ENCODE measurements around the gene WDR82. TPM values are rescaled to one million over a fixed set of nuclear protein-coding genes. Genes with fewer than 3 reads are reported as not detected.

Gene WDR82
- total RNA-seq, 1 donor from 2014 or later = 86.4 TPM

DNA sequence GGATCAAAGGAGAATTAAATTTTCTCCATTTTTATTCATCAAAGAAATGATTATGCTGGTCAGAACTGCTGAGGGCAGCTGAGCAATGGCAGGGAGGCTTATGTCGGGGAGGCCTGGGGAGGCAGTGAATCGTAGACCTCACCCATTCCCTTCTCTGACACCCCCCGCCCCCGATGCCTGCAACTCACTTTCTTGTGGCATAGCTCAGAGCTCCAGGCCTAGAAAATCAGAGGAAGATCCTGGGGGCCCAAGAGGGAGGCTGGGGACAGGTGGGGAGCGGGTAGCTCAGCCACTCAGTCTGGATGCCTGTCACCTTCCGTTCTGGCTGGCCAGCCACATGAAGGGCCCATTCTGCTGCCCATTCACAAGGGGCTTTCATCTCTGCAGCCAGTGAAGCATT is 36.6 kb upstream of the WDR82 start:
- H3K4me1 Mint-ChIP-seq = peaks cover 70% of the 10 kb centered on the region
- DNase-seq (no peak), ATAC-seq (ENCODE audit: low read depth) (no peak)
- no peaks in the 10 kb centered on the region for H3K27me3 Mint-ChIP-seq
- intact Hi-C loops (cut with micrococcal nuclease) = loop anchor here (10.0 kb wide), 1 partner anchor 260 kb away; the partner anchor contains the start of gene DUSP7
- H3K4me3 Mint-ChIP-seq = no peak overlapping the region
- no peaks in the 10 kb centered on the region for H3K9me3 Mint-ChIP-seq
- POLR2A ChIA-PET = interaction anchor here (0.6 to 1.1 kb wide), 3 partner anchors 13 to 90 kb away, joined by 3 to 4 read pairs (median 3); partner anchors contain the start of gene GLYCTK
- peaks cover under 1% of the 10 kb centered on the region for H3K36me3 Mint-ChIP-seq (ENCODE audit: low read depth)
- H3K27ac Mint-ChIP-seq = no peak overlapping the region
- TF ChIP-seq CTCF (IDR thresholded peaks at IDR 0.05) = no peak
- CTCF ChIA-PET = interaction anchor here (3.2 kb wide), 1 partner anchor 24 kb away, joined by 15 read pairs; no protein-coding TSS in a partner anchor

DNA sequence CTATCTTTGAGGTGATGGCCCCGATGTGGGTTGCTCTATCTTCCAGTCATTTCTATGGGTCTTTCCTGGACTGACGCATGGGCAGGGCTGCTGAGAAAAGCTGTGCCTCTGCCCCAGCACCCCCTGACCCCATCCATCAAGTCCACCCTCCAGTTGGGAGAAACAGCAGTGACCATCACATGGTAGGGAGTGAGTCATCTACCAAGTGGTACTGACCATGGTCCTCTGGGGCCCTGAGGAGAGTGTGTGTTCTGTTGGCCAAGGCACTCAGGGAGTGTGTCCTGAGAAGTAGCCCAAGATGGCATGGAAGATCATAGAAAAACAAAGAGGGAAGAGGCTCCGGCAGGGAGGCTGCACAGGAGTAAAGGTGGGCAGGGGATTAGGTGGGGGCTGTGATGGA is 36.0 kb upstream of the WDR82 start:
- Mint-ChIP-seq H3K9me3 (no peaks in the 10 kb centered on the region), H3K27me3 (no peaks in the 10 kb centered on the region), H3K4me3 (peak overlapping the region; percentile 55), H3K36me3 (ENCODE audit: low read depth) (peaks cover 3% of the 10 kb centered on the region), H3K4me1 (peaks cover 74% of the 10 kb centered on the region), H3K27ac (peak overlapping the region; percentile 87)
- POLR2A ChIA-PET = interaction anchor here (0.6 to 1.9 kb wide), 3 partner anchors 36 to 90 kb away, joined by 4 to 10 read pairs (median 5); partner anchors contain the start of gene WDR82
- intact Hi-C loops (cut with micrococcal nuclease) = loop anchor here (10.0 kb wide), 1 partner anchor 260 kb away; the partner anchor contains the start of gene DUSP7
- ATAC-seq (ENCODE audit: low read depth) (no peak), DNase-seq (no peak)
- no peak for TF ChIP-seq CTCF (IDR thresholded peaks at IDR 0.05)
- CTCF ChIA-PET = interaction anchor here (3.2 kb wide), 1 partner anchor 25 kb away, joined by 15 read pairs; no protein-coding TSS in a partner anchor

DNA sequence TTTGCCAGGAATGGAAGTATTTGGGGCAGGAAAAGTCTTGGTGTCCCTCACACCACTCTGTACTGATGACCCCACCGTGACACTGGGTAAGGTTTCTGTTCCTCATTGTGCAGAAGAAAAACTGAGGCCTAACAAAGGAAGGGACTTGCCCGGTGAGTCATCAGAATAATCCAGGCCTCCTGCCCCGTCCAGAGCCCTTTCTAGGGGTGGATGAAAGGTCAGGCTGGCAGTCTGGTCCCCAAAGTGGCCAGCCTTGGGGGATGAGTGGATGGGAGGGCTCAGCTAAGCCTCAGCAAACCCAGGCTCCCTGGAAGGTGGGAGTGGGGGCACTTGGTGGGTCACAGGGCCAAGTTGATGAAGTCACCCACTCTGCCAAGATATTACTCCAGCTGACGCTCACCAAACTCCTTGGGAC is 35.3 kb upstream of the WDR82 start:
- Mint-ChIP-seq H3K9me3 (no peaks in the 10 kb centered on the region), H3K27me3 (no peaks in the 10 kb centered on the region), H3K4me3 (peak overlapping the region; percentile 55), H3K4me1 (peaks cover 78% of the 10 kb centered on the region), H3K27ac (peak overlapping the region; percentile 87), H3K36me3 (ENCODE audit: low read depth) (peaks cover 4% of the 10 kb centered on the region)
- CTCF ChIA-PET = interaction anchor here (3.2 kb wide), 1 partner anchor 25 kb away, joined by 15 read pairs; no protein-coding TSS in a partner anchor
- no peak for TF ChIP-seq CTCF (IDR thresholded peaks at IDR 0.05)
- ATAC-seq (ENCODE audit: low read depth) (peak; percentile 77), DNase-seq (peak; percentile 55)
- POLR2A ChIA-PET = interaction anchor here (1.0 to 1.9 kb wide), 4 partner anchors 17 to 88 kb away, joined by 5 to 10 read pairs (median 6); partner anchors contain the start of genes TLR9 and WDR82
- intact Hi-C loops (cut with micrococcal nuclease) = loop anchor here (1.0 to 10.0 kb wide), 4 partner anchors 25 to 259 kb away; partner anchors contain the start of genes DUSP7 and TLR9

- H3K27me3 Mint-ChIP-seq = no peaks in the 10 kb centered on the region
- H3K27ac Mint-ChIP-seq = peak overlapping the region; percentile 87
- H3K4me3 Mint-ChIP-seq = peak overlapping the region; percentile 55
- DNase-seq (no peak), ATAC-seq (ENCODE audit: low read depth) (peak; percentile 7)
- no peaks in the 10 kb centered on the region for H3K9me3 Mint-ChIP-seq
- no peak for TF ChIP-seq CTCF (IDR thresholded peaks at IDR 0.05)
- peaks cover 4% of the 10 kb centered on the region for H3K36me3 Mint-ChIP-seq (ENCODE audit: low read depth)
- ChIA-PET POLR2A (interaction anchor here (0.6 to 1.9 kb wide), 6 partner anchors 17 to 100 kb away, joined by 3 to 10 read pairs (median 6); partner anchors contain the start of genes GLYCTK, TLR9 and WDR82), CTCF (interaction anchor here (1.4 to 3.2 kb wide), 2 partner anchors 23 to 26 kb away, joined by 3 to 15 read pairs; no protein-coding TSS in a partner anchor)
- peaks cover 81% of the 10 kb centered on the region for H3K4me1 Mint-ChIP-seq
- intact Hi-C loops (cut with micrococcal nuclease) = loop anchor here (1.0 to 10.0 kb wide), 4 partner anchors 25 to 258 kb away; partner anchors contain the start of genes DUSP7 and TLR9
Observed at GRCh38 chr3:52313188-52313773, 34.8 kb upstream of the WDR82 start.

Data from activated B cell treated with CpG ODN at 0.5 μM for 24 hours (primary cell).